ENCODE results near the gene POU5F1. TPM values are rescaled to one million over a fixed set of nuclear protein-coding genes. Genes with fewer than 3 reads are reported as not detected.

Gene POU5F1
- polyA plus RNA-seq, 2 of the 4 experiments (the other 2 are of a cell fraction): 2.7 to 2.8 TPM

DNA sequence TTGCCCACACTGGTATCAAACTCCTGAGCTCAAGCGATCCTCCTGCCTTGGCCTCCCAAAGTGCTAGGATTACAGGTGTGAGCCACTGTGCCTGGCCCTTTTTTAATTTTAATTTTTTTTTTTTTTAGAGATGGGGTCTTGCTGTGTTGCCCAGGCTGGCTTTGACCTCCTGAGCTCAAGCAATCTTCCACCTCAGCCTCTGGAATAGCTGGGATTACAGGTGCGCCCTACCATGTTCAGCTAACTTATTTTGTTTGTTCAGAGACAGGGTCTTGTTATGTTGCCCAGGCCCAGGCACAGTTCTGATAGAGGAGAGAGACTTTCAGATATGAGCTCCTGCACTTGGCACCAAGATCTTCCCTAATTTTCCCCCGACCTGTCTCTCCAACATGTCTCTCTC, 39.7 kb downstream of the POU5F1 start:
- CTCF ChIA-PET: interaction anchor here (1.0 to 7.0 kb wide), 9 partner anchors 10 to 236 kb away, joined by 3 to 46 read pairs (median 4); no protein-coding TSS in a partner anchor
- WGBS (ENCODE audit: missing lambda C conversion rate): 78% methylated on average over 3 of the region's 3 CpGs
- H3K4me1 ChIP-seq: peaks cover 9% of the 10 kb centered on the region
- no peak for FAIRE-seq
- no peak overlapping the region for H3K27ac ChIP-seq
- no peak overlapping the region for H3K4me3 ChIP-seq
- ATAC-seq: no peak
- TF ChIP-seq FOSL2 (IDR thresholded peaks at IDR 0.05) (no peak), FOSL2 (CRISPR knock-in tag; IDR thresholded peaks at IDR 0.05) (no peak), EHF (CRISPR knock-in tag; IDR thresholded peaks at IDR 0.05) (no peak), CHD4 (IDR thresholded peaks at IDR 0.05; ENCODE audit: borderline replicate concordance) (no peak), BHLHE40 (IDR thresholded peaks at IDR 0.05; ENCODE audit: low read depth, low read length) (no peak), CHD2 (IDR thresholded peaks at IDR 0.05; ENCODE audit: low read length, partially characterized antibody) (no peak), RARB (CRISPR knock-in tag; IDR thresholded peaks at IDR 0.05) (no peak), RAD21 (conservative IDR thresholded peaks at IDR 0.05 in 1 of 2, IDR thresholded peaks at IDR 0.05 in 1 of 2) (no peak)
- POLR2A ChIA-PET: no interaction called here
- no peaks in the 10 kb centered on the region for H3K9me3 ChIP-seq
- DNase-seq (ENCODE audit: low read depth in 1 of 2, low spot score in 1 of 2): no peak
- H3K4me2 ChIP-seq: no peak overlapping the region

- FAIRE-seq (no peak), DNase-seq (ENCODE audit: low read depth in 1 of 2, low spot score in 1 of 2) (no peak), ATAC-seq (no peak)
- no peak overlapping the region for H3K27ac ChIP-seq
- H3K9me3 ChIP-seq: no peaks in the 10 kb centered on the region
- POLR2A ChIA-PET: no interaction called here
- TF ChIP-seq MAFK (IDR thresholded peaks at IDR 0.05; ENCODE audit: partially characterized antibody) (no peak), EHF (CRISPR knock-in tag; IDR thresholded peaks at IDR 0.05) (no peak)
- CTCF ChIA-PET: interaction anchor here (0.6 to 7.0 kb wide), 25 partner anchors 8 to 352 kb away, joined by 3 to 46 read pairs (median 4); partner anchors contain the start of genes PSORS1C1, PSORS1C2 and VARS2
- H3K4me1 ChIP-seq: peaks cover 19% of the 10 kb centered on the region
- no peak overlapping the region for H3K4me2 ChIP-seq
- 42% methylated on average over 4 of the region's 4 CpGs for WGBS (ENCODE audit: missing lambda C conversion rate)
- no peak overlapping the region for H3K4me3 ChIP-seq
Measured at GRCh38 chr6:31129130-31129529, 41.4 kb downstream of the POU5F1 start.

DNA sequence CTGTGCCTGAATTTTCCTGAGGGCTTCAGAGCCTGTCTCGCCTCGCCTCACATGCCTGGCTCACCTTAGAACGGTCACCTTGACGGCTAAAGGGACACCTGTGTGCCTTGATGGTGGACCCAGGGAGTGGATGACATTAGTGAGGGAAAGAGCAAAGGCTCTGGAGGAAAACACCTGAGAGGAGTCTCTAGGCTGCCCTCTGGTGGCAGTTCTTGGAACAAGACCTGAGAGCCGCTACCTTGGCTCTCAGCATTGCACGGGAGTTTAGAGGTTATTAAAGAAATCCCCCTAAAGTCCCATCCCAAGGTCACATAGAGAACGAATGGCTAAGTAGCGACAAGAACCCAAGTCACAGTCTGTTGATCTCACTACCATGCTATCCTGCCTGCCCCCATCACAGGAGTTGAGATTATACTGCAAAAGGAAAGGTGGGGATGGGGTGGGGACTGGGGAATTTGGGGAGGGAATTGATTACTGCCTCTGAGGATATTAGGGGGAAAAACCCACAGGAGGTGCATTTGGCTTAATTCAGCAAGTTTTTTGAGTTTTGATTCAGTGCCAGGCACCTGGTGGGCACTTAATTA, 42.3 kb downstream of the POU5F1 start:
- DNase-seq (ENCODE audit: low read depth in 1 of 2, low spot score in 1 of 2): peak; percentile 37 to 39

More for the DNA sequence above, 42.3 kb downstream of the POU5F1 start:
- Histone ChIP-seq H3K4me2 (no peak overlapping the region), H3K9me3 (no peaks in the 10 kb centered on the region), H3K4me1 (peaks cover 23% of the 10 kb centered on the region), H3K27ac (no peak overlapping the region), H3K4me3 (no peak overlapping the region)
- 2% methylated on average over 8 of the region's 8 CpGs for WGBS (ENCODE audit: missing lambda C conversion rate)
- ATAC-seq (peak in 1 of 2 experiments; percentile 71; a peak in 4 of 6 replicates), FAIRE-seq (no peak)
- TF ChIP-seq CTCF (IDR thresholded peaks at IDR 0.05) (peak; percentile 63), SMC3 (IDR thresholded peaks at IDR 0.05) (peak; percentile 42), HMGXB4 (CRISPR knock-in tag; IDR thresholded peaks at IDR 0.05; ENCODE audit: borderline replicate concordance) (no peak), RAD21 (conservative IDR thresholded peaks at IDR 0.05 in 1 of 2, IDR thresholded peaks at IDR 0.05 in 1 of 2) (peak; percentile 42 to 51; a peak in 3 of 5 replicates)
- POLR2A ChIA-PET: no interaction called here
- CTCF ChIA-PET: interaction anchor here (0.6 to 7.0 kb wide), 27 partner anchors 7 to 744 kb away, joined by 3 to 46 read pairs (median 4); partner anchors contain the start of genes PSORS1C1, PSORS1C2 and VARS2
